Adrenal gland (tissue), 5 donors: Measurements from ENCODE around the gene FHAD1.

Experiments used
- CTCF ChIP-seq, 6 experiments: fragments of 450-650 bp in 4 of 6; fragments of 200-600 bp in 2 of 6; sonication (generic) in 1 of 6; IDR thresholded peaks; 1 replicate in 5 of 6; 2 replicates in 1 of 6; pipeline versions ENCODE4 v1.5.1 to v1.8.0; 2016 to 2021; ENCODE audit warnings: antibody characterized with exemption in 6 of 6, mild to moderate bottlenecking in 2 of 6, moderate library complexity in 1 of 6
- POLR2A ChIP-seq, 2 donors: fragments of 450-650 bp; IDR thresholded peaks; one replicate each; pipeline ENCODE4 v1.6.1; 2017; ENCODE audit warnings: antibody characterized with exemption in 2 of 2, mild to moderate bottlenecking in 2 of 2, moderate library complexity in 1 of 2
- donor health status: DM: no; HTN: no; CAD: no.

- TF ChIP-seq CTCF (IDR thresholded peaks at IDR 0.05) (no peak), POLR2A (IDR thresholded peaks at IDR 0.05) (no peak)
Observed at GRCh38 chr1:15339570-15339969, 92.5 kb downstream of the FHAD1 start.
